Uterus (tissue), 4 donors: ENCODE results near the gene OR2D3. TPM values are rescaled to one million over a fixed set of nuclear protein-coding genes. Genes with fewer than 3 reads are reported as not detected.
"Not testable (repeated sequence)": the region's sequence is repeated elsewhere in the genome, so short reads cannot be mapped to it uniquely, and the experiment has no call there.

ENCODE experiments used
- DNase-seq, 2 donors: peaks; one replicate each; pipeline ENCODE4 v3.0.0-alpha.2; 2019 to 2020
- H3K27ac ChIP-seq, 2 donors: fragments of 200-600 bp; sonication (generic); 1 replicate in 1 of 2; 2 replicates in 1 of 2; pipeline ENCODE4 v1.5.1; 2016 to 2018
- H3K27me3 ChIP-seq, 2 donors: fragments of 200-600 bp; sonication (generic); one replicate each; pipeline ENCODE4 v1.5.1; 2018 to 2019; ENCODE audit warnings: control low read depth in 1 of 2
- H3K36me3 ChIP-seq, 2 donors: fragments of 200-600 bp; sonication (generic); one replicate each; pipeline ENCODE4 v1.5.1; 2019; ENCODE audit warnings: control low read depth in 1 of 2
- H3K4me1 ChIP-seq, 2 donors: fragments of 200-600 bp; sonication (generic); one replicate each; pipeline ENCODE4 v1.5.1; 2018 to 2019; ENCODE audit warnings: control low read depth in 1 of 2
- H3K4me3 ChIP-seq, 2 donors: fragments of 200-600 bp; sonication (generic); 1 replicate in 1 of 2; 2 replicates in 1 of 2; pipeline ENCODE4 v1.5.1; 2018 to 2019; ENCODE audit warnings: mild to moderate bottlenecking in 1 of 2
- H3K9me3 ChIP-seq, 2 donors: fragments of 200-600 bp; sonication (generic); one replicate each; pipeline ENCODE4 v1.5.1; 2019; ENCODE audit warnings: control low read depth in 1 of 2
- CTCF ChIP-seq, 4 experiments: fragments of 200-600 bp in 2 of 4; fragments of 450-650 bp in 2 of 4; sonication (generic) in 2 of 4; IDR thresholded peaks; one replicate each; pipeline ENCODE4 v1.5.1; 2016 to 2019; ENCODE audit warnings: antibody characterized with exemption in 4 of 4, mild to moderate bottlenecking in 2 of 4, moderate library complexity in 1 of 4
- POLR2A ChIP-seq, 2 donors: fragments of 450-650 bp; IDR thresholded peaks; one replicate each; pipeline ENCODE4 v1.6.1; 2016; ENCODE audit warnings: antibody characterized with exemption in 2 of 2, mild to moderate bottlenecking in 1 of 2, moderate library complexity in 1 of 2
- intact Hi-C: fragments of 100-400 bp; cut with DNase I; formaldehyde crosslinking; loops from one replicate; pipeline ENCODE4 v1.15.1; 2023; ENCODE audit warnings: low total_unique reads
- total RNA-seq, 4 donors: library from RNA; depleted of rRNA in 3 of 4; stranded (reverse); fragments of >200 nt in 3 of 4; gene quantifications; one replicate each; pipeline versions ENCODE4 v1.1.0 to v1.2.4, GENCODE V29; 2014 to 2023
- donor health status: DM: yes; HTN: yes; CAD: no.

OR2D3 gene
- total RNA-seq, 4 donors from 2014 or later = not detected

- Histone ChIP-seq H3K27me3 (no peaks in the 10 kb centered on the region), H3K4me3 (no peak overlapping the region), H3K4me1 (no peaks in the 10 kb centered on the region), H3K27ac (no peak overlapping the region), H3K9me3 (no peaks in the 10 kb centered on the region), H3K36me3 (no peaks in the 10 kb centered on the region)
- TF ChIP-seq CTCF (IDR thresholded peaks at IDR 0.05) (no peak), POLR2A (IDR thresholded peaks at IDR 0.05) (no peak)
- intact Hi-C loops = no loop called here
- no peak for DNase-seq
Measured at GRCh38 chr11:6895010-6895409, 25.8 kb upstream of the OR2D3 start.

GRCh38 chr11:6898911-6899310 lies 21.9 kb upstream of the OR2D3 start:
- no peak overlapping the region for H3K4me3 ChIP-seq
- TF ChIP-seq POLR2A (IDR thresholded peaks at IDR 0.05) = no peak
- TF ChIP-seq CTCF (IDR thresholded peaks at IDR 0.05) = no peak
- H3K4me1 ChIP-seq = no peaks in the 10 kb centered on the region
- no peak for DNase-seq
- no peaks in the 10 kb centered on the region for H3K27me3 ChIP-seq
- intact Hi-C loops = no loop called here
- H3K36me3 ChIP-seq = no peaks in the 10 kb centered on the region
- no peaks in the 10 kb centered on the region for H3K9me3 ChIP-seq
- H3K27ac ChIP-seq = no peak overlapping the region

DNA sequence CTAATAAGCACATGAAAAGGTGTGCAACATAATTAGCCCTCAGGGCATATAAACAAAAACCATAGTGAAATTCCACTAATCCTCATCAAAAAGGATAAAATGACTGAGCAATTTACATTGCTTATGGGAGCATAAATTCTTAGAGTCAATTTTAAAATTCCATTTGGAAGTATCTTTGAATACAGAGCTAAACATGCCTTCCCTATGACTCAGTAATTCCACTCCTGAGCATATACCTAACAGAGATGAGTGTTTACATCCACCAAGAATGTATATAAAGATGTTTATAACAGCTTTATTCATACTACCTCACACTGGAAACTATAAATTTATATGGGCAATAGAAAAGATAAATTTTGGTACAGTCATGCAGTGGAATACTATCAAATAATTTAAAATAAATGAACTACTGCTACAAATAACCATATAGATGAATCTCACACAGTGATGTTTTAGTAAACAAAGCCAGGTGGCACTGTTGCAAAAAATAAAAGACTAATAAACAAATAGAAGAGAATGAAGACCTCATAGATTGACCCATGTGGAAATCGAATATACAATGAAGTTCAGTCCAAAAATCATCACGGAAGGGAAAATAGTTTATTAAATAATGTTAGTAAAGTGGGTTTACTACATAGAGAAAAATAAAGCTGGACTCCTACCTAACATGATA lies 20.3 kb upstream of the OR2D3 start:
- no peak for DNase-seq
- Histone ChIP-seq H3K27me3 (no peaks in the 10 kb centered on the region), H3K4me3 (no peak overlapping the region), H3K9me3 (no peaks in the 10 kb centered on the region), H3K4me1 (no peaks in the 10 kb centered on the region), H3K27ac (no peak overlapping the region), H3K36me3 (no peaks in the 10 kb centered on the region)
- TF ChIP-seq POLR2A (IDR thresholded peaks at IDR 0.05) (no peak), CTCF (IDR thresholded peaks at IDR 0.05) (no peak)
- intact Hi-C loops = no loop called here

GRCh38 chr11:6904804-6905203 lies 16.0 kb upstream of the OR2D3 start:
- H3K27me3 ChIP-seq, H3K27ac ChIP-seq, DNase-seq, H3K4me3 ChIP-seq, intact Hi-C loops, H3K36me3 ChIP-seq, H3K9me3 ChIP-seq, H3K4me1 ChIP-seq: not testable (repeated sequence)

DNA sequence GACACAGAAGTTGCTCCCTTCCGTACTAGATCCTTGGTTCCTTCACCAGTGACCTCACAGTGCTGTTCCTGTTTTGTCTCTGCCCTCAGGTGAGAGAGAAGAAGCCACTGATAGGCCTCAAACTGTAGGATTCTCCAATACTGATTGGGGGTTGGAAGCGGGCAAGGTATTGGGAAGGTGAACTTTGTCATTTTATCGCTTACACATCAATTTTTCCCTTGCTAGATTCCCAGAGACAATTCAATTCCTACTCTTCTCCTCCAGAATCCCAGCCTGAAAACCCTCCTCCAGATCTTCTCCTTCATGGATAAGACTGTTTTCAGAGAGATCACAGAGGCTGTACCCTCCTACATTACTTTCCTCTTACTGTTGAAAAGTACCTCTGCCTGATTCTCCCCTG lies 9.4 kb upstream of the OR2D3 start:
- intact Hi-C loops = no loop called here
- Histone ChIP-seq H3K36me3 (no peaks in the 10 kb centered on the region), H3K9me3 (no peaks in the 10 kb centered on the region), H3K27me3 (no peaks in the 10 kb centered on the region), H3K4me1 (no peaks in the 10 kb centered on the region), H3K4me3 (no peak overlapping the region), H3K27ac (no peak overlapping the region)
- DNase-seq = no peak
- TF ChIP-seq CTCF (IDR thresholded peaks at IDR 0.05) = no peak
- no peak for TF ChIP-seq POLR2A (IDR thresholded peaks at IDR 0.05)

DNA sequence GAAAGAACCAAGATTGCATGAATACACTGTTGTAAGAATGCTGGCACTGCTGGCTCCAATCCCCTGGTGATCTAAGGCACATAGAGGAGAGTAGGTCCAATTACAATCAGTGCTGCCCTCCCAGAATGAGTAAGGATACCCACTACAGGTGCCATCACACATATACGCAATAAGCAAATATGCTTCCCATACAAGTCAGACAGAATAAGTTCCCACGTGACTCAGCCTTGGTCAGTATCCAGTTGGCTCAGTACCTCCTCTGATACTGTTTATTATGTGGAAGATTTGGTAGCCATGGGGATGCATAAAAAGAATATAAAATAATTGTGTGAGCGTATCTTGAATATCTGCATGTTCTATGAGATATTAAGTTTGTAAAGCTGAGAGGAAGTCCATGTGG lies 8.9 kb upstream of the OR2D3 start:
- TF ChIP-seq CTCF (IDR thresholded peaks at IDR 0.05) = no peak
- no peak for TF ChIP-seq POLR2A (IDR thresholded peaks at IDR 0.05)
- H3K4me1 ChIP-seq = no peaks in the 10 kb centered on the region
- H3K27me3 ChIP-seq = no peaks in the 10 kb centered on the region
- intact Hi-C loops = no loop called here
- H3K4me3 ChIP-seq = no peak overlapping the region
- no peaks in the 10 kb centered on the region for H3K9me3 ChIP-seq
- H3K36me3 ChIP-seq = no peaks in the 10 kb centered on the region
- no peak overlapping the region for H3K27ac ChIP-seq
- no peak for DNase-seq
